ENCODE data around the gene WDR18.
A peak's percentile ranks its signal among the peaks of the same experiment; 100 is the strongest.

The WDR18 gene

DNA sequence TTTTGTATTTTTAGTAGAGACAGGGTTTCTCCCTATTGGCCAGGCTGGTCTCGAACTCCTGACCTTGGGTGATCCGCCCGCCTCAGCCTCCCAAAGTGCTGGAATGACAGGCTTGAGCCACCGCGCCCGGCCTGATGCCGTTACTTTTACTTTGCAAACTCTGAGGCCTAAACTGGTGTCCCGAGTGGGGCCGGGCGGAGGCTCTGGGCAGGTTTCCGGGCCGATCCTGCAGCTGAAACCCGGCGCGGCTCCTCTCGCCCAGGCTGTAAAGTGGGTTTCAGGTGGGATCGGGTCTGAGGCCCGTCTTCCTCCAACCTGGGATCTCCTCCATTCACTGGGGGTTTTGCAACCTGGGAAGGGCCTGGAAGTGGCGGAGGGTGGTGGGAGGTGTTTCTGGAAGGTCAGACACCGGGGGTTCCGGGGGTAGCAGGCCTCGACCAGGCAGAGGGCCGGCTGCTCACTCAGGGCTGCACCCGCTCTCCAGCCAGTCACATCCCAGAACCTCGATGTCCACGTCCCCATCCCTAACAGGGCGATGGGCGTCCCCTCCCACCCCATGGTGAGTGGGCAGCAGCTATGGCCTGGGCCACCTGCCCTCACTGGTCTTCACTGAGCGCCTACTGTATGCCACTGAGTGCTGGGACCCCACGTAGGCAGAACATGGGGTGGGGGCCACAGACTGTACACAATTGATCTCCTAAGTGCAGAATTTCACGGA is 21.3 kb upstream of the WDR18 start:
- intact Hi-C loops (cut with DNase I) = no loop called here
- DNase-seq = peak in 1 of 10 donors; percentile 64

DNA sequence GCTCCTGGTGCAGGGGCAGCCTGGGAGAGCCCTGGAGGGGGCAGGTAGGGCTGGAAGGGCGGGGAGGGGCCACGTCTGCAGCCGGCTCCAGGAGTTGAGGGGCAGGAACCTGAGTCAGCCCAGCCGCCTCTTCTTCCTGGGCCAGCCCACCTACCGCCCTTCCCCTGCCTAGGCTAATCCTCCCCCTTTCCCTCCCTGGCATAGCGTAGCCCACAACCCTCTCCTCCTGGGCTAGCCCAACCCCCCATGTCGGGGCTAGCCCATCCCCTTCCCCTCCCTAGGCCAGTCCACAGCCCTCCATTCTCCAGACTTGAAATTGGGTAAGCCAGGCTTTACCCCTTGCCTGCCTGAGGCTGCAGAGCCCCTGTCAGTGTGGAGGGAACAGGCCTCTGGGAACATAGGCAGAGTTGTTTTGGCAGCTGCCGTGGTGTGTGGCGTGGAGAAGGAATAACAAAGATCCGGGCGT is 20.6 kb upstream of the WDR18 start:
- intact Hi-C loops (cut with DNase I) = no loop called here

DNA sequence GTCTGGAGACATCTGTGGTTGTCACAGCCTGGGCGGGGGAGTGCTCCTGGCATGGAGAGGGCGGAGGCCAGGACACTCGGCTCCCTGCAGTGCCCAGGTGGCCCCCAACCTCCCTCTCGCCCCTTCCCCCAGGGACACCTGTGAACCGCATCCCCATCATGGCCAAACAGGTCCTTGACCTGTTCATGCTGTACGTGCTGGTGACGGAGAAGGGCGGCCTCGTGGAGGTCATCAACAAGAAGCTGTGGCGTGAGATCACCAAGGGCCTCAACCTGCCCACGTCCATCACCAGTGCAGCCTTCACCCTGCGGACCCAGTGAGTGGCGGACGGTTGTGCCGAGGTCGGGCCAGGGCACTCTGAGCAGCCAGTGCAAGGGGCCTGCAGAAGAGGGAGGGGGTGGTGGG is 20.0 kb upstream of the WDR18 start:
- intact Hi-C loops (cut with DNase I) = no loop called here
- DNase-seq = no peak

More for the DNA sequence above, 20.6 kb upstream of the WDR18 start:
- DNase-seq = peak in 1 of 10 donors; percentile 54

DNA sequence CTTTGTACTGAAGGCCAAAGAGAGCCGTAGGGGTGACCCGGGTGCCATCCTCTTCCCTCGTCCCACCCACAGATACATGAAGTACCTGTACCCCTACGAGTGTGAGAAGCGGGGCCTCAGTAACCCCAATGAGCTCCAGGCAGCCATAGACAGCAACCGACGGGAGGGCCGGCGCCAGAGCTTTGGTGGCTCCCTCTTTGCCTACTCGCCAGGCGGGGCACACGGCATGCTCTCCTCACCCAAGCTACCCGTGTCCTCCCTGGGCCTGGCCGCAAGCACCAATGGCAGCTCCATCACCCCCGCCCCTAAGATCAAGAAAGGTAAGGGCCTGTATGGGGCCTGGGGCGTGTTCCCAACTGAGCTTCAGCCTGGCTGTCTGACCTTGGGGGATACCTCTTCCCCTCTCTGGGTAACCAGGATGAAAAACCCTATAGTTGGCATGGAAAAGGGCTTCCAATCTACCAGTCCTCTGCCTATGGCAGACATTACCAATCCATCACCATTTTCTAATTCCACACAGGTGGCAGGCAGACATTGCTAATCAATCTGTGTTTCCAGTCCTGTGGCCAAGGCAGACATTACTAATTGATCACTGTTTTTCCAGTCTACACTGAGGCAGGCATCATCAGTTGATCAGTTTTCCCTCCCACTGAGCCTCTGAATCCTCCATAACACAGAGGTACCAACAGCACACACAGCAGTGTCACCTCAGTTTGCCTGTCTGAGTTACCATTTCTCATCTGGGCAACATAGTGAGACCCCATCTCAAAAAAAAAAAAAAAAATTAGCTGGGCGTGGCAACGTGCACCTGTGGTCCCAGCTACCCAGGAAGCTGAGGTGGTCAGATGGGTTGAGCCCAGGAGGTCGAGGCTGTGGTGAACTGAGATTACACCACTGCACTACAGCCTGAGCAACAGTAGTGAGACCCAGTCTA is 19.1 kb upstream of the WDR18 start:
- no peak for DNase-seq
- intact Hi-C loops (cut with DNase I) = no loop called here

DNA sequence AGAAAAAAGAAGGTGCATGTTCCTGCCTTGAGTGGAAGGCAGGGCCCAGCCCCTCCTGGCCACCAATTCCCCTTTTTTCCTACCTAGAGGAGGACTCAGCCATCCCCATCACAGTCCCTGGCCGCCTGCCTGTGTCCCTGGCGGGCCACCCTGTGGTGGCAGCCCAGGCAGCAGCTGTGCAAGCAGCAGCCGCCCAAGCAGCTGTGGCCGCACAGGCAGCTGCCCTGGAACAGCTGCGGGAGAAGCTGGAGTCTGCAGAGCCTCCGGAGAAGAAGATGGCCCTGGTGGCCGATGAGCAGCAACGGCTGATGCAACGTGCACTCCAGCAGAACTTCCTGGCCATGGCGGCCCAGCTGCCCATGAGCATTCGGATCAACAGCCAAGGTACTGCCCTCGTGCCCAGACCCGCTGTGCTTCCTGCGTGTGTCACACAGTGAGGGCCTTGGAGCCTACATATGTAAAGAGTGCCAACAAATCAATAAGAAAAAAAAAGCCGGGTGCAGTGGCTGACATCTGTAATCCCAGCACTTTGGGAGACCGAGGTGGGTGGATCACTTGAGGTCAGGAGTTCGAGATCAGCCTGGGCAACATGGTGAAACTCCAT is 17.6 kb upstream of the WDR18 start:
- DNase-seq = no peak
- intact Hi-C loops (cut with DNase I) = no loop called here

DNA sequence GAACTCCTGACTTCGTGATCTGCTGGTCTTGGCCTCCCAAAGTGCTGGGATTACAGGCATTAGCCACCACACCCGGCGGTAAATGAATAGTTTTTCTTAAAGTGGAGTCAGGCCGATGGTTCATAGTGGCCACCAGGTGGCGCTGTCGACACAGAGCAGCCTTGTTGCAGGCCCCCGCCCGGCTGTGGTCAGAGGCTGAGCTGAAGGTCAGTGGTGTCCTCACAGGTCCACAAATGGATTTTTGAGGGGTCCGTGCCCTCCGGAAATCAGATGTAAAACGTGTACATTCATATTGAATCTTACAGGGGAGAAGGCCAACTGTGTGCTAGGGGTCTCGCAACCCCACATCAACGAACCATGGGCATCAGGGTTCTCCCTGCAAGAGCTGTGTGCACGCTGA is 13.4 kb upstream of the WDR18 start:
- no peak for DNase-seq
- intact Hi-C loops (cut with DNase I) = no loop called here

DNA sequence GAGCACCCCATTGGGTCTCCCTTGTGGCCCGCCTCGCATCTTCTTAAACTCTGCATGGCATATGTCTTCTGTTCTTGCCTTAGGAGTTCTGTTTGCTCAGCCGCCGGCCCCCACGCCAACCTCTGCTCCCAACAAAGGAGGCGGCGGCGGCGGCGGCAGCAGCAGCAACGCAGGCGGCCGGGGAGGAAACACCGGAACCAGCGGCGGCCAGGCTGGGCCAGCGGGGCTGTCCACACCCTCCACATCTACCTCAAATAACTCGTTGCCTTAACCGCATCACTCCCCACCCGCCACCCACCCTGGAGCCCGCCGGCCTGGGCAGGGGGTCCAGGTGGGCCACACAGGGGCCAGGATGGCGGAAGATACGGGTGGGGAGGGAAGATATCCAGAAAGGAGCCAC is 12.3 kb upstream of the WDR18 start:
- intact Hi-C loops (cut with DNase I) = no loop called here
- DNase-seq = no peak

DNA sequence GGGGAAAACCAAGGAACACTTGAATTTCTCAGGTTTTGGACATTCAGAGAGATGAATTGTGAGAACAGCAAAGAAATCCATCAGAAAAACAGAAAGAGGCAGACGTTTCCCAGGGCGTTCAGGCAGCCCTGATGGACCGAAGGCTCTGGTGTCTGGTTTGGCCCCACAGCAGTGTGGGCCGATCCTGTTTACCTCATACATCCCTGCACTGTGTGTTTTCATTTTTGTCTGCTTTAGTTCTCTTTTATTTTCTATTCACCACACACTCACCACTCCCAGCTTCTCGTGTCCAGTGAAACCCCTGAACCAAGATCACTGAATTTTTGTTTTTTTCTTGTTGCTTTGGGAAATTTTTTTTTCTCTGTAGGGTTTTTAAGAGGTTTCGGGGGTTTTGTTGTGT is 11.9 kb upstream of the WDR18 start:
- DNase-seq = no peak
- intact Hi-C loops (cut with DNase I) = no loop called here

DNA sequence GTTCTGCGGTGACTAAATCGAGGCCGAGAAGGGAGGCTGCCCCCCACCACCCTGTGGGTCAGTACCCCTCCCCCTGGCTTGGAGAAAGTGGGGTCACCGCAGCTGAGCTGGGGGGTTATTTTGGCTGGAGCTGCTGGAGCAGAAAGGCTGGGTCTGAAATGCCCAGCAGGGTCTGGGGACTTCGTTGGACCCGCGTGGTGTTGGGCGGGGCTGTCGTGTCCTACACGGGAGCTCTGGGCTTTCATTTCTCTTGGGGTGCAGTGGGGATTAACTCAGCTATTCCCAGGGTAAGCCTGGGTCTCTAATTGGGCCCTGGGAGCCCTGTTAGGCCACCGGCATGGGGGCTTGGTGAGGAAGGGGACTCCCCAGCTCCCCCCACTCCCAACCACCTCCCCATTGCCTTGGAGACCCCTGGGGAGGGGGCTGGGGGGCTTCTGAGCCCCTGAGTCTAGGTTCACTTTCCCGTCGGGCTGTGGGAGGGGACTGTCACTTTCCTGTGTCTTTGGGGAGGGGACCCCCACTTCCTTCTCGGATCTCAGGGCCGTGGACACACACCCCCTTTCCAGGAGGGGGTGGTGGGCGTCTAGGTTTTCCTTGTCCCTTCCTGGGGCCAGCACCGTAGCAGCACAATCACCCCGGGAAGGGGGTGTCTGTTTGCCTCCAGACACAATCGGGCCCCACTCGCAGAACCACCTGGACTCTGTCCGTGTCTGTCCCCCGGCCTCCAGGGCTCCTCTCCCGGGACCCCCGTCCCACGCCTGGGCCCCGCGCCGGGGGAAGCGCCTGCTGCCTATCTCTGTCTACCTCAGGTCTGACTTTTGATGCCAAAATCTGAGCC is 10.2 kb upstream of the WDR18 start:
- intact Hi-C loops (cut with DNase I) = no loop called here
- DNase-seq = no peak

DNA sequence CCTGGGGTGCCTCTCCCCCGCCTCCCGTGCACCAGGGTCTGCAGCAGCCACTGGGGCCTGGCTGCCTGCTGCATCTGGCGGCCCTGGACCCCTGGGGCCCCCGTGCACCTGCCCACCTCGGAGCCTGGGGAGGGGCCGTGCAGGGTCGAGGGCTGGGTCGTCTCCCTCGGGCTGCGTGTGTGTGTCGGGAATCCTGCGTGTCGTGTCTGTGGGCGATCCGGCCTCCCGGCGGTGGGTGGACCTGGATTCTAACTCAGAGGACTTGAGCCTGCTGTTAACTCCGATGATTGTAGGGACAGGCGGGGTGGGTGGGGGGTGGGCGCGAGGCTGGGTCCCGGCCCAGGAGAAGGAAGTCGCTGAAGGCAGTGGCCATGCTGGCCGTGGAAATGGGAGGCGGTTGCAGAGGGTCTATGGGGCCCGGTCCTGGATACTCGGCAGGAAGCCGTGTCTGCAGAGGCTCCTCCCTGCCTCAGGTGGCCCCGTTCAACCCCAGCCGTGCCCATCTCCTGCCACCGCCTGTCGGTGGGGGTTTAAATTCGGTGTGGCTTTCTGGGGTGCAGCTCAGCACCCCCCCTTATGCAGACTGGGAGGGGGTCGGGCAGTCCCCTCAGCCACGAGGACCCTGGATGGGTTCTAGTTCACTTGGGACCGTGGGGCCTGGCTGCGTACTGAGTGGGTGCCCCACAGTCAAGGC is 9.4 kb upstream of the WDR18 start:
- DNase-seq = peak in 1 of 10 donors; percentile 63
- intact Hi-C loops (cut with DNase I) = no loop called here

DNA sequence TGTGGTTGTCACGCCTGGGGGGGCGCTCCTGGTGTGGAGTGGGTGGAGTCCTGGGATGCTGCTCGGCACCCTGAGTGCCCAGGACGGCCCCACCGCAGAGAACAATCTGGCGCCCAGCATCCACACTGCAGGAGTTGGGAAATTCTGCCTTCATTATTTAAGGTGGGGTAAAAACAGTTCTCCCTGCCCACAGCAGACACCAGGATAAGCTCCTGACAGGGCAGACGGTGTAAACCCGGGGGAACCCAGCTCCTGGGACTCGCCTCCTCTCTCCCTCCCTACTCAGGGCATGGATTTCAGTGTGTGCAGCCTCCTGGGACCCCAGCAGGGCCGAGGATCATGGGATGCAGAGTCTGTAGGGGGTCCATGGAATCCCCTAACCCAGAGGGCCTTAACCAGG is 7.7 kb upstream of the WDR18 start:
- intact Hi-C loops (cut with DNase I) = no loop called here
- DNase-seq = no peak

DNA sequence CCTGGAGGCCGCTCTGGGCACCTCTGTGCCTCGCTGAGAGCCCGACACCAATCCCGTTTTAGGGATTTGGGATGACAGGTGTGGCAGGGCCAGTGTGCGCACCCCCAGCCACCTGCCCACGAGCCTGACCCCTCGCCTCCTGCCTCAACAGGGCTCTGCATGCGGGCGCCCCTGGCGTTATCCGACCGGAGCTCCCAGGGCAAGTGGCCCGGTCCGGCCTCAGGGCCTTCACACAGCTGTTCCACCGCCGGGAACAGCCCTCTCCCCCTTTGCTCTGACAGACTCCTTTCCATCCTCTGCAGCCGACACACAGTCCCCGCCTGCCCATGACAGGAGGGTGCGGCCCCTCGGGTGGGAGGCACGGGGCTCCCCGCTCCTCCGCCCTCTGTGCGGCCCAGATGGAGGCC is 7.1 kb upstream of the WDR18 start:
- no peak for DNase-seq
- intact Hi-C loops (cut with DNase I) = no loop called here

DNA sequence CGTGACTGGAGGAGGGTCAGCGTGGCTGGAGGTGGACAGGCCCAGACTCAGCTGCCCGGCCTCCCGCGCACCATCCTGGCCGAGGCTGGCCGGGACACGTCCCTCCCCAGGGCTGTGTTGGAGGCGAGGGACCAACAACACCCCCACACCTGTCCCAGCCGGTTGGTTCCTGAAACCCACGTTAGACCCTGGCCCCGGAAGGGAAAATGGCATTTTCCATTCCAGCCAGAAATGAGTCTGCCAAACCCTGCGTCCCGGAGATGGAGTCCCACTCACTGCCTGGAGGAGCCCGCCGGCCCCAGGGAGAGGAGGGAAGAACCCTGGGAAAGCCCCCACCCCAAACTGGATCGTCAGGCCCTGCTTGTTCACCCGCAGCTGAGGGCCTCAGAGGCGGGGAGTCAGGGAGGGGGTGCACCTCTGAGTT is 4.8 kb upstream of the WDR18 start:
- intact Hi-C loops (cut with DNase I) = no loop called here
- DNase-seq = no peak

DNA sequence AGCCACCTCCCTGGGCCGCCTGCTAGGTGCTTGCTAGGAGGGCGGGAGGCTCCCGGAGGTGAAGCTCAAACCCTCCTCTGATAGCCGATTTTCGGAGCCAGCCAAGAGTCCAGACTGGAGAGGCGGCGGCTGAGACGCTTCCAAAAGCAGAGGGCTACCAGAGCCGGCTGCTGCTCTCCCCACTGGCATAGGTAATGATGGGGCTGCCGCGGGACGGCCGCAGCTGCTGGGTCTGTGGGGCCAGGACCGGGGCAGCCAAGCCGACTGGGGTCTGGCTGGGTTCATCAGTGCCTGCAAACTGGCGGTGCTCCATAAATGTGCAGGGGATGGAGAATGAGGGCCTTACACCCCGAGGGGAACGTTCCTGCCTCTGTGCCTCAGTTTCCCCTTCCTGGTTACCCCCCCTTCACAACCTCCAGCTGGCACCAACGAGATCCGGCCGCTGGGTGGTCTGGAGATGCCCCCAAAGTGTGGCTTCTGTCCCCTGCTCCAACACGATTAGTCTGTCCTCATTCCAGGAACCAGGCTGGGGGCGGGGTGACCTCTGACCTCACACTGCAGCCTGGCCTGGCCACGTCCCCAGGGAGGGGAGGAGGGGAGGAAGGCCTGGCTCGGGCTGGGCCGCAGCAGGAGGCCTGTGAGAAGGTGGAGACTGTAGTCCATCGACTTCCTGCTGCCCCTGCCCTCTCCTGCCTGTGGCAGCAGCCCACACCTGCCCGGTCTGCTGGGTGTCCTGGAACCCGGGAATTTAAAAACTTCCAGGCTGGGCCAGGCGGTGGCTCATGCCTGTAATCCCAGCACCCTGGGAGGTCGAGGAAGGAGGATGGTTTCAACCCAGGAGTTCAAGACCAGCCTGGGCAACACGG is 3.8 kb upstream of the WDR18 start:
- intact Hi-C loops (cut with DNase I) = loop anchor here (5.0 kb wide), 1 partner anchor 118 kb away; no protein-coding TSS in a partner anchor
- DNase-seq = no peak

DNA sequence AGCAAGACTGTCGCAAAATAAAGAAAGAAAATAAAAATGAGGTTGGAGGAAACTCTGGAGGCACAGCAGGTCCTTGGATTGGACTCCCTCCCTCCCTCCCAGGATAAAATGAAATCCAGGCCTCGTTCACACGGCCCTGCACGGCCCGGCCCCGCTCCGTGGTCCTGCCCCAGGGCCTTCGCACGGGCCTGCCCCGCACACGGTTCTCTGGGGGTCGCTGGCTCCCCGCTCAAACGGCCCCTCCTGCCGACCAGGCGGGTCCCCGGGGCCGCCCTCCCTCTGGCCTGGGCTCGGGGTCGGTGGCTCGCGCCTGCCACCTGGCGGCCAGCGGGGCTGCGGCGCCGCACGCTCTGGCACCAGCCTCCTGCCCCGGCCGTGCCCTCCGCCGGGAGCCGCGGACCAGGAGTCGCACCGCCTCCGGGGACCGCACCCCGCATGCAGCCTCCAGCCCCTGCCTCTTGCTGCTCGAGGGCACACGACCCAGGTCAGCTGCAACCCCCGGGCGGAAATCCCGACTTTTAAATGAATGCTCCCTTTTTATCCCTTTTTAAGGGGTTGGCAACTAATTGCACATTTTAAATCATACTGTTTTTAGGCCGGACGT is 1.5 kb upstream of the WDR18 start:
- intact Hi-C loops (cut with DNase I) = loop anchor here (1.0 to 5.0 kb wide), 2 partner anchors 61 to 120 kb away; no protein-coding TSS in a partner anchor
- DNase-seq = peak; percentile 44 to 96 (median 74)

DNA sequence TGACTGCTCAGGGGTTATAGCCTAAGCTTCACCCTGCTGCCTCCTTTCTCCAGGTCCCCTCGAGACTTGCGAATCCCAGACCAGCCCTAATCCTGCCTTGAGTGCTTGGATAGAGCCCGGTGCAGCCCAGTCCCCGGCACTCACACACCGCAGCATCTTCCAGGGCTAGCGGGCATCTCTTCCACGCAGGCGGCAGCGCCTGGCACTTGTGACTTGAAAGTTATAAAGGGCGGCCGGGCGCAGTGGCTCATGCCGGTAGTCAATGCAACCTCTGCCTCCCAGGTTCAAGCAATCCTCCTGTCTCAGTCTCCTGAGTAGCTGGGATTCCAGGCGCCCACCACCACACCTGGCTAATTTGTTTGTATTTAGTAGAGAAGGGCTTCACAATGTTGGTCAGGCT is 1.9 kb downstream of the WDR18 start:
- intact Hi-C loops (cut with DNase I) = no loop called here
- no peak for DNase-seq

DNA sequence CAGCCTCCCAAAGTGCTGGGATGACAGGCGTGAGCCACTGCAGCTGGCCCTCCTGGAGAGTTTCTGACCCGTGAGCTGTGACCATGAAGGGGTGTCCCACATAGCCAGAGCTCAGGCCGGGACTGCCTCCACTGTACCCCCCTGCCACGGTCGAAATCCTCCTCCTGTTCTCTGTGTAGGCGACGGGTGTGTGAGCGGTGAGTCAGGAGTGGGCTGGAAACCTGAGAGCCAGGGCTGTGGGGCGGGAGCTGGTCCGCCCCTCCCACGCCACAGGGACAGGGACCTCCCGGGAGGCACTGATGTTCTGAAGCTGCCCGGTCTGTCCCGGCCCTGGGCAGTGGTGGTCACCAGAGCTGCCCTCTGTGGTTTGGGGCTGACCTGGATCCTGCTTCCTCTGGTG is 3.9 kb downstream of the WDR18 start:
- peak in 1 of 10 donors; percentile 79 for DNase-seq
- intact Hi-C loops (cut with DNase I) = no loop called here

DNA sequence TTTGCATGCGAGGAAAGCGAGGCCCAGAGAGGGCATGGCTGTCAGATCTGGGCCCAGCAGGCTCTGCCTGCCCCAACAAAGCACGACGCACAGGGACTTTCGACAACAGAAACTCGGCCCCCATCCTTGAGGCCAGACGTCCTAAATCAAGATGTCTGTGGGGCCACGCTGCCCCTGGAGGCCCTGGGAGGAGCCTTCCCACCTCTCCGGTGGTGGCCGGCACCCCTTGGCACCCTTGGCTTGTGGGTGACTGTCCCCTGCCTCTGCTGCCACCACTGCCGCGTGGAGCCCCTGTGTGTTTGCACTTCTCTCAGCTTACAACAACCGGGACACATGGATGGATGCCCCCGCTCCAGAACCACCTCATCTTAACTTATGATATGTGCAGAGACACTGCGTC is 4.4 kb downstream of the WDR18 start:
- DNase-seq = peak in 1 of 10 donors; percentile 76
- intact Hi-C loops (cut with DNase I) = no loop called here
